IPS-18a (cell line): ENCODE data around the gene HHAT.

Experiments
- H3K27ac ChIP-seq: one replicate; pipeline ENCODE4 v1.5.1; 2013; ENCODE audit warnings: low read length
- H3K27me3 ChIP-seq: one replicate; pipeline ENCODE4 v1.6.1; 2013; ENCODE audit warnings: mild to moderate bottlenecking, low read length; ENCODE audit not compliant: control insufficient read depth, insufficient read depth
- H3K36me3 ChIP-seq: one replicate; pipeline ENCODE4 v1.6.1; 2013; ENCODE audit warnings: low read depth, low read length; ENCODE audit not compliant: control insufficient read depth
- H3K4me1 ChIP-seq: one replicate; pipeline ENCODE4 v1.6.1; 2013; ENCODE audit warnings: low read depth, low read length; ENCODE audit not compliant: control insufficient read depth
- H3K4me3 ChIP-seq: one replicate; pipeline ENCODE4 v1.5.1; 2013; ENCODE audit warnings: low read length
- H3K9ac ChIP-seq: one replicate; pipeline ENCODE4 v1.6.1; 2013; ENCODE audit warnings: mild to moderate bottlenecking, low read length, moderate library complexity
- H3K9me3 ChIP-seq: one replicate; pipeline ENCODE4 v1.6.1; 2013; ENCODE audit warnings: low read depth, low read length; ENCODE audit not compliant: control insufficient read depth

Gene HHAT

GRCh38 chr1:210700511-210700910 lies 371.8 kb downstream of the HHAT start:
- Histone ChIP-seq H3K27ac (no peak overlapping the region), H3K27me3 (no peaks in the 10 kb centered on the region), H3K4me3 (no peak overlapping the region), H3K36me3 (no peaks in the 10 kb centered on the region), H3K4me1 (peaks cover 8% of the 10 kb centered on the region), H3K9ac (no peak overlapping the region), H3K9me3 (no peaks in the 10 kb centered on the region)

GRCh38 chr1:210702506-210702905 lies 373.8 kb downstream of the HHAT start:
- no peaks in the 10 kb centered on the region for H3K9me3 ChIP-seq
- H3K9ac ChIP-seq: no peak overlapping the region
- no peaks in the 10 kb centered on the region for H3K27me3 ChIP-seq
- no peak overlapping the region for H3K4me3 ChIP-seq
- peaks cover 8% of the 10 kb centered on the region for H3K4me1 ChIP-seq
- H3K36me3 ChIP-seq: no peaks in the 10 kb centered on the region
- H3K27ac ChIP-seq: no peak overlapping the region

- Histone ChIP-seq H3K4me3 (no peak overlapping the region), H3K4me1 (peaks cover 8% of the 10 kb centered on the region), H3K9me3 (no peaks in the 10 kb centered on the region), H3K27me3 (no peaks in the 10 kb centered on the region), H3K36me3 (no peaks in the 10 kb centered on the region), H3K9ac (no peak overlapping the region), H3K27ac (no peak overlapping the region)
These were observed 374.9 kb downstream of the HHAT start for GRCh38 chr1:210703593-210703992.

GRCh38 chr1:210705086-210705485 lies 376.4 kb downstream of the HHAT start:
- H3K27me3 ChIP-seq: no peaks in the 10 kb centered on the region
- no peak overlapping the region for H3K27ac ChIP-seq
- H3K9ac ChIP-seq: no peak overlapping the region
- H3K36me3 ChIP-seq: no peaks in the 10 kb centered on the region
- no peak overlapping the region for H3K4me3 ChIP-seq
- H3K9me3 ChIP-seq: no peaks in the 10 kb centered on the region
- H3K4me1 ChIP-seq: peaks cover 8% of the 10 kb centered on the region

GRCh38 chr1:210706246-210706645 lies 377.5 kb downstream of the HHAT start:
- no peaks in the 10 kb centered on the region for H3K36me3 ChIP-seq
- H3K9me3 ChIP-seq: no peaks in the 10 kb centered on the region
- no peak overlapping the region for H3K4me3 ChIP-seq
- no peaks in the 10 kb centered on the region for H3K27me3 ChIP-seq
- H3K27ac ChIP-seq: no peak overlapping the region
- no peak overlapping the region for H3K9ac ChIP-seq
- peaks cover 8% of the 10 kb centered on the region for H3K4me1 ChIP-seq

GRCh38 chr1:210707300-210708240 lies 378.9 kb downstream of the HHAT start:
- H3K27ac ChIP-seq: no peak overlapping the region
- peaks cover 5% of the 10 kb centered on the region for H3K4me1 ChIP-seq
- H3K9ac ChIP-seq: no peak overlapping the region
- no peaks in the 10 kb centered on the region for H3K36me3 ChIP-seq
- H3K9me3 ChIP-seq: no peaks in the 10 kb centered on the region
- no peak overlapping the region for H3K4me3 ChIP-seq
- H3K27me3 ChIP-seq: no peaks in the 10 kb centered on the region

- Histone ChIP-seq H3K9ac (no peak overlapping the region), H3K9me3 (no peaks in the 10 kb centered on the region), H3K27ac (no peak overlapping the region), H3K36me3 (no peaks in the 10 kb centered on the region), H3K27me3 (no peaks in the 10 kb centered on the region), H3K4me1 (no peaks in the 10 kb centered on the region), H3K4me3 (no peak overlapping the region)
These were observed 381.0 kb downstream of the HHAT start for GRCh38 chr1:210709701-210710100.

GRCh38 chr1:210711825-210712612 lies 383.3 kb downstream of the HHAT start:
- no peak overlapping the region for H3K9ac ChIP-seq
- H3K27ac ChIP-seq: no peak overlapping the region

GRCh38 chr1:210715072-210715471 lies 386.4 kb downstream of the HHAT start:
- no peaks in the 10 kb centered on the region for H3K27me3 ChIP-seq
- H3K4me3 ChIP-seq: no peak overlapping the region
- H3K9ac ChIP-seq: no peak overlapping the region
- no peaks in the 10 kb centered on the region for H3K9me3 ChIP-seq
- H3K36me3 ChIP-seq: no peaks in the 10 kb centered on the region
- no peaks in the 10 kb centered on the region for H3K4me1 ChIP-seq
- H3K27ac ChIP-seq: no peak overlapping the region

More at GRCh38 chr1:210711825-210712612, 383.3 kb downstream of the HHAT start:
- Histone ChIP-seq H3K27me3 (no peaks in the 10 kb centered on the region), H3K9me3 (no peaks in the 10 kb centered on the region), H3K4me1 (no peaks in the 10 kb centered on the region), H3K4me3 (no peak overlapping the region), H3K36me3 (no peaks in the 10 kb centered on the region)

- no peaks in the 10 kb centered on the region for H3K9me3 ChIP-seq
- H3K9ac ChIP-seq: no peak overlapping the region
- no peaks in the 10 kb centered on the region for H3K4me1 ChIP-seq
- H3K4me3 ChIP-seq: no peak overlapping the region
- no peaks in the 10 kb centered on the region for H3K36me3 ChIP-seq
- H3K27ac ChIP-seq: no peak overlapping the region
- H3K27me3 ChIP-seq: no peaks in the 10 kb centered on the region
These were observed 393.8 kb downstream of the HHAT start for GRCh38 chr1:210722410-210723081.

GRCh38 chr1:210723646-210724045 lies 394.9 kb downstream of the HHAT start:
- no peaks in the 10 kb centered on the region for H3K36me3 ChIP-seq
- no peaks in the 10 kb centered on the region for H3K4me1 ChIP-seq
- no peaks in the 10 kb centered on the region for H3K27me3 ChIP-seq
- no peak overlapping the region for H3K9ac ChIP-seq
- H3K27ac ChIP-seq: no peak overlapping the region
- H3K9me3 ChIP-seq: no peaks in the 10 kb centered on the region
- no peak overlapping the region for H3K4me3 ChIP-seq
